Pulmonary artery endothelial cell (primary cell): ENCODE measurements around the gene ZNF655. TPM values are rescaled to one million over a fixed set of nuclear protein-coding genes. Genes with fewer than 3 reads are reported as not detected.
A peak's percentile ranks its signal among the peaks of the same experiment; 100 is the strongest.

Experiments used
- DNase-seq: peaks from one replicate; pipeline ENCODE4 v3.0.0-alpha.2; 2011; ENCODE audit warnings: low read depth, low spot score
- total RNA-seq: library from RNA; depleted of rRNA; stranded (reverse); fragments of >200 nt; gene quantifications from 2 replicates; pipeline ENCODE4 v1.2.3, GENCODE V29; 2014

Gene ZNF655
- total RNA-seq, 1 donor from 2014 or later, result 8.2 TPM

GRCh38 chr7:99601656-99602310, 43.3 kb downstream of the ZNF655 start:
- DNase-seq, result no peak

GRCh38 chr7:99605527-99605926, 47.1 kb downstream of the ZNF655 start:
- DNase-seq, result no peak

GRCh38 chr7:99606531-99606930, 48.1 kb downstream of the ZNF655 start:
- no peak for DNase-seq

- DNase-seq, result no peak
Observed at GRCh38 chr7:99607548-99607947, 49.1 kb downstream of the ZNF655 start.

GRCh38 chr7:99614495-99614894, 56.1 kb downstream of the ZNF655 start:
- no peak for DNase-seq

- no peak for DNase-seq
Observed at GRCh38 chr7:99615989-99616358, 57.5 kb downstream of the ZNF655 start.

GRCh38 chr7:99616359-99617191, 58.1 kb downstream of the ZNF655 start, which contains the start of gene ZSCAN25:
Gene ZSCAN25 (plus strand): TSS chr7:99616946. CDS start chr7:99619607, 2,661 bp downstream.
- DNase-seq, result peak; percentile 78

GRCh38 chr7:99617192-99617781, 58.8 kb downstream of the ZNF655 start:
- no peak for DNase-seq

- no peak for DNase-seq
Observed at GRCh38 chr7:99618726-99619125, 60.3 kb downstream of the ZNF655 start.

GRCh38 chr7:99619571-99620130, 61.2 kb downstream of the ZNF655 start:
- no peak for DNase-seq

- no peak for DNase-seq
Observed at GRCh38 chr7:99621271-99621670, 62.8 kb downstream of the ZNF655 start.

- no peak for DNase-seq
Observed at GRCh38 chr7:99622596-99622995, 64.2 kb downstream of the ZNF655 start.

GRCh38 chr7:99623091-99623693, 64.8 kb downstream of the ZNF655 start:
- DNase-seq, result no peak

- DNase-seq, result no peak
Observed at GRCh38 chr7:99623702-99624447, 65.4 kb downstream of the ZNF655 start.

GRCh38 chr7:99624484-99624883, 66.0 kb downstream of the ZNF655 start:
- no peak for DNase-seq

- DNase-seq, result no peak
Observed at GRCh38 chr7:99625321-99625720, 66.9 kb downstream of the ZNF655 start.

- no peak for DNase-seq
Observed at GRCh38 chr7:99625961-99626360, 67.5 kb downstream of the ZNF655 start.
